OCI-LY7 (cell line): ENCODE data around the gene PAK3. TPM values are rescaled to one million over a fixed set of nuclear protein-coding genes. Genes with fewer than 3 reads are reported as not detected.

Experiments used
- BruUV-seq: library from RNA; stranded (reverse); fragments of 400-500 nt; replicated peaks from 2 replicates; lab custom pipeline; 2021; lab: Mats Ljungman, UMichigan
- CTCF ChIA-PET: fragments of 300-600 bp; sonication (Branson Sonifier 250); formaldehyde crosslinking; loops from one replicate; lab custom pipeline; 2022; ENCODE audit warnings: antibody characterized with exemption; ENCODE audit not compliant: unreplicated experiment; lab: Charles Lee
- POLR2A ChIA-PET: fragments of 300-600 bp; sonication (Branson Sonifier 250); formaldehyde crosslinking; loops from one replicate; lab custom pipeline; 2022; ENCODE audit warnings: antibody characterized with exemption; lab: Charles Lee
- DNase-seq: peaks from one replicate; pipeline ENCODE4 v3.0.0-alpha.2; 2015; ENCODE audit warnings: low spot score
- H2AFZ ChIP-seq: fragments of 200-600 bp; sonication (generic), shearing (Covaris generic); 2 replicates; pipeline ENCODE4 v1.6.1; 2014; ENCODE audit warnings: mild to moderate bottlenecking, antibody characterized with exemption, low read length, moderate library complexity
- H3K27ac ChIP-seq: fragments of 200-600 bp; sonication (generic); 2 replicates; pipeline ENCODE4 v1.5.1; 2014; ENCODE audit warnings: mixed run types, low read depth, mild to moderate bottlenecking, moderate library complexity, low read length, inconsistent platforms; ENCODE audit not compliant: poor library complexity, severe bottlenecking
- H3K36me3 ChIP-seq: fragments of 200-600 bp; sonication (generic); 2 replicates; pipeline ENCODE4 v1.6.1; 2014; ENCODE audit warnings: mild to moderate bottlenecking, antibody characterized with exemption, low read length, moderate library complexity, mixed read lengths; ENCODE audit not compliant: insufficient read depth
- H3K4me1 ChIP-seq: fragments of 200-600 bp; sonication (generic); 2 replicates; pipeline ENCODE4 v1.5.1; 2014; ENCODE audit warnings: mild to moderate bottlenecking, low read length; ENCODE audit not compliant: insufficient read depth, poor library complexity, severe bottlenecking
- H3K4me2 ChIP-seq: fragments of 200-600 bp; sonication (generic); 2 replicates; pipeline ENCODE4 v1.6.1; 2014; ENCODE audit warnings: mild to moderate bottlenecking, low read length
- H3K4me3 ChIP-seq: fragments of 200-600 bp; sonication (generic); 2 replicates; pipeline ENCODE4 v1.5.1; 2014; ENCODE audit warnings: mild to moderate bottlenecking, low read depth, low read length; ENCODE audit not compliant: poor library complexity, severe bottlenecking
- H3K79me2 ChIP-seq: fragments of 200-600 bp; sonication (generic); 2 replicates; pipeline ENCODE4 v1.6.1; 2016; ENCODE audit warnings: low read depth, mild to moderate bottlenecking, low read length, moderate library complexity, mixed read lengths; ENCODE audit not compliant: insufficient read depth
- H3K9me2 ChIP-seq: fragments of 200-600 bp; sonication (generic); 2 replicates; pipeline ENCODE4 v1.6.1; 2016; ENCODE audit warnings: mild to moderate bottlenecking, low read length, mixed read lengths; ENCODE audit not compliant: insufficient read depth
- H3K9me3 ChIP-seq: fragments of 200-600 bp; sonication (generic); 2 replicates; pipeline ENCODE4 v1.6.1; 2014; ENCODE audit warnings: mild to moderate bottlenecking, mixed run types, low read length, mixed read lengths
- H4K20me1 ChIP-seq: fragments of 200-600 bp; sonication (generic); 2 replicates; pipeline ENCODE4 v1.6.1; 2014; ENCODE audit warnings: mild to moderate bottlenecking, antibody characterized with exemption, low read length, moderate library complexity, mixed read lengths; ENCODE audit not compliant: insufficient read depth
- CTCF ChIP-seq: fragments of 200-600 bp; sonication (generic); conservative IDR thresholded peaks from 2 replicates; pipeline ENCODE4 v1.5.1; 2014; ENCODE audit warnings: mild to moderate bottlenecking, antibody characterized with exemption, low read length, moderate library complexity, mixed read lengths
- EZH2phosphoT487 ChIP-seq: fragments of 200-600 bp; sonication (generic); IDR thresholded peaks from 2 replicates; pipeline ENCODE4 v1.6.1; 2018; ENCODE audit warnings: low read depth, borderline replicate concordance, mild to moderate bottlenecking, mixed run types, antibody characterized with exemption, low read length, moderate library complexity, mixed read lengths
- intact Hi-C: fragments of 100-400 bp; cut with micrococcal nuclease; formaldehyde crosslinking; loops from one replicate; pipeline ENCODE4 v1.10.0; 2022; ENCODE audit not compliant: unreplicated experiment
- total RNA-seq, 2 experiments: library from RNA; depleted of rRNA in 1 of 2; stranded (reverse); fragments of >200 nt in 1 of 2; shearing (Covaris generic) in 1 of 2; gene quantifications; 2 replicates each; pipeline ENCODE4 v1.2.3, GENCODE V29; 2014 to 2022

PAK3 gene
- total RNA-seq, 2 experiments from 2014 or later = not detected

GRCh38 chrX:111124418-111124817 is 28.4 kb downstream of the PAK3 start:
- POLR2A ChIA-PET = no interaction called here
- DNase-seq = no peak
- CTCF ChIA-PET = no interaction called here

GRCh38 chrX:111127038-111127437 is 31.0 kb downstream of the PAK3 start:
- H3K27ac ChIP-seq = no peak overlapping the region
- H3K4me3 ChIP-seq = no peak overlapping the region
- H3K4me1 ChIP-seq = no peaks in the 10 kb centered on the region
- H3K79me2 ChIP-seq = no peaks in the 10 kb centered on the region
- TF ChIP-seq CTCF = no peak
- TF ChIP-seq EZH2phosphoT487 = no peak
- H3K36me3 ChIP-seq = no peaks in the 10 kb centered on the region
- no peaks in the 10 kb centered on the region for H3K9me3 ChIP-seq
- ChIA-PET CTCF (no interaction called here), POLR2A (no interaction called here)
- no peak for DNase-seq
- H3K9me2 ChIP-seq = no peaks in the 10 kb centered on the region
- no TSS peak for BruUV-seq
- intact Hi-C loops = no loop called here
- no peak overlapping the region for H2AFZ ChIP-seq
- H3K4me2 ChIP-seq = no peak overlapping the region
- no peaks in the 10 kb centered on the region for H4K20me1 ChIP-seq

More at GRCh38 chrX:111124418-111124817, 28.4 kb downstream of the PAK3 start:
- no peaks in the 10 kb centered on the region for H3K4me1 ChIP-seq
- no peaks in the 10 kb centered on the region for H3K36me3 ChIP-seq
- TF ChIP-seq EZH2phosphoT487 = no peak
- TF ChIP-seq CTCF = no peak
- H2AFZ ChIP-seq = no peak overlapping the region
- H3K79me2 ChIP-seq = no peaks in the 10 kb centered on the region
- no peaks in the 10 kb centered on the region for H3K9me3 ChIP-seq
- intact Hi-C loops = no loop called here
- H4K20me1 ChIP-seq = no peaks in the 10 kb centered on the region
- H3K4me3 ChIP-seq = no peak overlapping the region
- H3K27ac ChIP-seq = no peak overlapping the region
- BruUV-seq = no TSS peak
- no peak overlapping the region for H3K4me2 ChIP-seq
- no peaks in the 10 kb centered on the region for H3K9me2 ChIP-seq

- no peak for DNase-seq
Observed at GRCh38 chrX:111129921-111130320, 33.9 kb downstream of the PAK3 start.

More at GRCh38 chrX:111129921-111130320, 33.9 kb downstream of the PAK3 start:
- BruUV-seq = no TSS peak
- Histone ChIP-seq H3K27ac (no peak overlapping the region), H3K9me3 (no peaks in the 10 kb centered on the region), H4K20me1 (no peaks in the 10 kb centered on the region), H3K9me2 (no peaks in the 10 kb centered on the region), H3K4me2 (no peak overlapping the region), H3K4me3 (no peak overlapping the region), H3K36me3 (no peaks in the 10 kb centered on the region), H2AFZ (no peak overlapping the region), H3K4me1 (no peaks in the 10 kb centered on the region), H3K79me2 (no peaks in the 10 kb centered on the region)
- intact Hi-C loops = no loop called here
- ChIA-PET CTCF (no interaction called here), POLR2A (no interaction called here)
- TF ChIP-seq EZH2phosphoT487 (no peak), CTCF (no peak)
